D341Med (cell line): ENCODE measurements around the gene BCL2L15.
A peak's percentile ranks its signal among the peaks of the same experiment; 100 is the strongest.

Experiments used
- DNase-seq: peaks from one replicate; pipeline ENCODE4 v3.0.0; 2012; ENCODE audit warnings: low spot score

The BCL2L15 gene

DNA sequence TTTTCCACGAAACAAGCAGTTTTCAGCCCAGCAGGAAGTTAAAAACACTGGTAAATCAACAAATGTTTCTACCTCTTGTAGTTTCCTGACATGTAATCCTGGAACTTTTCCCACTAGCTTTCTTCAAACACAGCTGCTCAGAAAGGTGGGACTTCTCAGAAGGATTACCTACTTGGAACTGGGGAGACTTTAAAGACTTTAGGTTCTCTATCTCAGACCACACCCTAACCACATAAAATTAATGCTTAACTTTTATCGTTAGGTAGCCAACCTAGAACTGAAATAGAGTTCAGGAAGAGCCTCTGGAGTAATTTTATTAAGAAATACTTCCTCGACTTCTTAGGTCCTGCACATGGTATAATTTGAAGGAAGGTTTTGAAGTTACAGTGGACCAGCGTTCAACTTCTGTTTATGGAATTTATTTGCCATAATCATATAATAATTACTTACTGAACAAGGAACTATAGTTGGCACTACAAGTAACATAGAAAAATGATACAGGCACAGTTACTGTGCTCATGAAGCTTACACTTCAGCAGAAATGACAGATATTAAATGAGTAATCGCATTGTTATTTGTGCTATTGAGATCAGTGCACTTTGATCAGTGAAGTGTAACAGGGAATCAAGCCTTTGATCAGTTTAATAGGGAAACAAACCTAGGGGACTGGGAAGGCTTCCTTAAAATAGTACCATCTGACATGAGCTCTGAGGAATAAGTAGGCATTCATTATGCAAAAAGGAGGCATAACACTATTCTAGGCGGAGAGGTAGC, at the start of gene BCL2L15:
BCL2L15 (minus strand) TSS at position 180 of the 774 bp plus-strand sequence. CDS start 206 bp downstream, outside the sequence.
- no peak for DNase-seq

DNA sequence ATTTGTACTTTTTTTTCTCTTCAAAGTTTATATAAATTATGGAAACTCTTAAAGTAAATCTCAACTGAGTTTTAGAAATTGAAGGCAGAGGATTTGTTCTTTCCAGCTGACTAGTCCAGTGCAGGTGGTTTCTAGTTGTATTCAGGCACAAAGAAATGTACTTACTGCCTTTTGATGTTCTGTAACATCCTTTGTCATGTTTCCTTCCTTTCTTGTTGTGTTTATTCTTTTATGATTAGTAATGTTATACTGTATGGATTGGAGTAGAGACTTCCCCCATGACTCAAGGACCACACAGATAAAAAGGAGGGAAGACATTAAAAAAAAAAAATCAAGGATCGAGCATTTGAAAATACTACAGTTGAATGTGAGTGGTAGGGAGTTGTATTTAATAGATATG, 49.8 kb upstream of the BCL2L15 start:
- DNase-seq, result no peak

DNA sequence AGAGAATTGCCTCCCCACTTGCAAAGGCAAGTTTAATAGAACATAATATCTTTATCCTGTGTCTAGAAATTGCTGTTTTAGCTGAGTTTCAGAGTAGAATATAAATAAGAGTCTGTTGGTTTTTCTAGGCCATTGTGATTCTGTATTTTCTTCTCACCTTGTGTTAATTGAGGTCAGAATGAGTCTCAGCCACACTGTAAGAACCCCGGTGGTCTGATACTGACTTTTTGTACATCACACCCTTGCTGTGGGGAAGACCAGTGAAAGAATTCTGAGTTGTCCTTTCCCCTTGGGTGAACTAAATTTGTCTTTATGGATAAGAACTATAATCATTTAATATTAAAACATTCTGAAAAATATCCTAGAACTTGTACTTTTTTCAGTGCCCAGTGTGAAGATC, 48.6 kb upstream of the BCL2L15 start:
- DNase-seq, result no peak

DNA sequence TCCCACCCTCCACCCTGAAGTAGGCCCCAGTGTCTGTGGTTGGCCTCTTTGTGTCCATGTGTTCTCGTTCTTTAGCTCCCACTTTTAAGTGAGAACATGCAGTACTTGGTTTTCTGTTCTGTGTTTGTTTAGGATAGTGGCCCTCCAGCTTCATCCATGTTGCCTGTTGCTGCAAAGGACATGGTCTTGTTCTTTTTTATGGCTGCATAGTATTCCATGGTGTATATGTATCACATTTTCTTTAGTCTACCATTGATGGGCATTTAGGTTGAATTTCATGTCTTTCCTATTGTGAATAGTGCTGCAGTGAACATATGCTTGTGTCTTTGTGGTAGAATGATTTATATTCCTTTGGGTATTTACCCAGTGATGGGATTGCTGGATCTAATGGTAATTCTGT, 47.8 kb upstream of the BCL2L15 start:
- DNase-seq, result no peak

DNA sequence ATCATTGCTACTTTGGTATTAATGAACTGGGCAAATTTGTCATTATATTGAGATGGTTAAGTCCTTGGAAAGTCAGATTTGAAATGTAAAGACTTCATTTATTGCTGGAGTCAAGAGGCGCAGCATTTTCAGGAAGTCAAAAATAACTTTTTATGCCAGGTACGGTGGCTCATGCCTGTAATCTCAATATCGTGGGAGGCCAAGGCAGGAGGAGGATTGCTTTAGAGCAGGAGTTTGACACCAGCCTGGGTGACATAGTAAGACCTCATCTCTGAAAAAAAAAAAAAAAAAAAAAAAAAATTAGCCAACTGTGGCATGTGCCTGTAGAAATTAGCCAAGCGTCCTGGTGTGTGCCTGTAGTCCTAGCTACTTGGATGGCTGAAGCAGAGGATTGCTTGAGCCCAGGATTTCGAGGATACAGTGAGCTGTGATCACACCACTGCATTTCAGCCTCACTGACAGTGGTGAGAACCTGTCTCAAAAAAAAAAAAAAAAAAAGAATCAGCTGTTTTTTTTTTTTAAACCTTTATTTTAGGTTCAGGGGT, 47.2 kb upstream of the BCL2L15 start:
- DNase-seq, result no peak

DNA sequence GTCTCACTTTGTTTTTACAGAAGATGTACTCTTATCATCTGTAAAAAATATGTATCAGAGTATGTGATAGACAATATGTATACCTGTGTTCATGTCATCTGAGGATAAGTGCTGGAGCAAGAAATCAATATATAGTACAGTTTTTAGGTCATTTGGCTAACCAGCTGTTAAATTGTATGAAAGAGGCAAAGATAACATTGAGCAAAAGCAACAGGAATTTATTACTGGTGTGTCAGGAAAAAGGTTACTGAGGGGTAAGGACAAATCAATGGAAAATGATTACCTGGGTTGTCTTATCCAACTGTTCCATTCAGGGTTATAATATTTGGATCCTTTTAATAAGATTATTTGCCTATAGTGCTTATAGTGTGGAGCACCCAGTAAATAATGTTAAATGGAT, 46.6 kb upstream of the BCL2L15 start:
- no peak for DNase-seq

DNA sequence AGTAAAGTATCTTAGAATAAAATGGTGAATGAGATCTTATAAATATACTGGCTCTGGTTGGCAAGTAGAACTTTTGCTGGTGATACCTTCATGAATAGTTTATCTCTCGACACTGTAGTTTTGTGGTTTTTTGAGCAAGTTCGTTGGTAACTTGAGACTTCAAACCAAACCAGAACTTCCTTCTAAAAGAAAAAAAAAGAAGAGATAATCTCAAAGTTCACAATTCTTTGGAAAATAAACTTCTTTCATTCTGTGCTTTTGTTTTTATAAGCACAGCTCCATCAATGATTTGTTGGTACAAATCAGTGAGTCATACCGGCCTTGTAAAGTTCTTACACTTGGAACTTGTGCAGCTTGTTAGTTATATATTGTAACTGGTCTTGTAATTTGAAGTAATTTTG, 44.1 kb upstream of the BCL2L15 start:
- no peak for DNase-seq

DNA sequence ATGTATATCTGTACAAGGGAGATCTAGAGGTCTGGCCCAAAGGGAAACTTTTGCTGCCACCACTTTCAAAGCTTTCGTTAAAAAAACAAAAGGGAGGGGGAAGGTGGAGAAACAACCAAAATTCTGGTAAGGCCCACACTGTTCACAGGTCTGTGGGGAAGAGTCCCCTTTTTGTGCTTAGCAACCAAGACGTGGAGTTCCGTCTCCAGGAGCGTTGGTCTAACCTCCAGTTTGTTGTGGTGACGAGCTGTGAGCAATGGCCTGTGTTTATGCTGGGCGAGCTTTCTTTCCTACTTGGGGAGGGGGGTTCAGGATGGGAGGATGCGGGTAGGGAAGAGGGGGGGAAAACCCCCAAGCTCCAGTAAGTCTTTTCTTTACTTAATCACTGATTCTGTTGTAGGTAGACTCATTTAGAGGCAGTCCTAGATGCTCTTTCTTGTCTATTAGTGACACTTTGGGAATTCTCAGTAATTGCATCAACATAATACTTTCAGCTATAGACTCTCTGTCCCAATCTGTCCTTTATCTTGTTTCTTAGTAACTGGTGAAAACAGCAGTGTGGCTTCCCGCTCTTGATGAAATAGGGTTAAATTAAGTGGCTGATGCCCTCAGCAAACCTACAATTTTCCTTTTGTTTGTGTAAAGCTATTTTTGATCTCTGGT, 43.2 kb upstream of the BCL2L15 start:
- peak; percentile 37 for DNase-seq

DNA sequence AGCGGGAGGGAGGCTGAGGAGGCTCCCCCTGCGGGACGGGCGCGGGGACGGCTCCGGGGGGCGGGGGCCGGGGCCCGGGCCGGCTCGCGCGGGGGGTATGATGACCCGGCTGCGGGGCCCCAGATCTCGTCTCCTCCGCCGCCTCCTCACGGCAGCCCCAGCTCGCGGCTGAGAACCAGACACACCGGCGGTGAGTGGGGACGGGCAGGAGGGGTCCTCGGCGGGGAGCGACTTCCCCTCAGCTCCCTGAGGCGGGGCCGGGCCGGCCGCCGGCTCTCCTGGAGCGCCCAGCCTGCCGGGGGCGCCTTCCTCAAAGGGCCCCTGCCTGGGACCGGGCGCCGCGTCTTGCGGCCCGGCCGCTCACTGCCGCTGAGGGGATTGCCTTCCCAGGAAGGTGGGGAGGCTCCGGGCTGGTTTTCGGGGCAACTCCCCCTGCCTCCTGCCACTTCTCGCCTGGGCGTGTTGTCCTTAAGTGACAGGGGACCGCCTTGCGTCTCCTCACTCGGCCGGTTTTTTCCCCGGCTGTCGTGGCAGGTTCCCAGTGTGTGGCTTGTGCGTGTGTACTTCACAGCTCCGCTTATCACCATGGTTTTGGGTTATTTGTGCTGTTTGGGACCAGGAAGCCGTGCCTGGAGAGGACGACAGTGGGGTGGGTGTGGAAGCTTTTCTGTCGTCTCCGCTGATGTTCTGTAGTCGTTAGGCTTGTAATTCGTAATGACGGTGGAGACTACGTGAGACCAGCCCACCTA, 42.5 kb upstream of the BCL2L15 start:
- DNase-seq, result no peak

DNA sequence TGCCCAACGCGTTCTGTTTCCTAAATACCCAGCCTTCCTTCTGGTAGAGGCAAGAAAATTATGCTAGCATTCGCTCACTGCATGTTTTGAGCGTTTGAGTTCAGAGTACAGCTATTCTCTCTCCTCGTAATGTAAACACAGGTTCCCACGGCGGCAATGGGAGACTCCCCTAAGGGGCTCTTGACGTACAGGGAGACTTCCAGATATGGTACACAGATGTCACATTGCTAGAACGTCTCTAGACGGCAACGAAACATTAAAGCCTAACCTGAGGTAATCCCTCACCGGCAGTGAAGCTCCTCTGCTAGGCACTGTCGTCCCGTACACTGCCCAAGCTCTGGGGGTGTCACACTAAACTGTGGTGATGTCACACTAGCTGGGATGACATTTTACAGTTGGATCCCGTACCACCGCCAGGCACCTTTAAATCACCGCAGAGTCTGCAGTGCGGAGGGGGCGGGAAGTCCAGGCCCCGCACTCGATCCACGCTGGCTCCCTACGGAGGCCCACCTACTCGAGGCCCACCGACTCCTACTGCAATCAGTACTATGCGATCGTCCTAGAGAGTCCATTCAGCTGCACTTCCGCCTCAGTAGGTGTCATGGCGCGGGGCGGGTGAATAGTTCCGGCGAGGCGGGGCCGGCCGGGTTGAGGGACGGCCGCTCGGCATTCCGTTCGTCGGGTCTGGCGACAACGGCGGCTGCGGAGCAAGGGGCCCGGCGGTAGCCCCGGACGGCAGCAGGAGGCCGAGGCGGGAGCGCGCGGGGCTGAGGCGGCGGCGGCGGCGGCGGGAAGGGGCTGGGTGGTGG, 41.8 kb upstream of the BCL2L15 start, which contains the start of gene HIPK1:
HIPK1 (plus strand) TSS at position 384 of the 809 bp plus-strand sequence.
- DNase-seq, result peak; percentile 94

DNA sequence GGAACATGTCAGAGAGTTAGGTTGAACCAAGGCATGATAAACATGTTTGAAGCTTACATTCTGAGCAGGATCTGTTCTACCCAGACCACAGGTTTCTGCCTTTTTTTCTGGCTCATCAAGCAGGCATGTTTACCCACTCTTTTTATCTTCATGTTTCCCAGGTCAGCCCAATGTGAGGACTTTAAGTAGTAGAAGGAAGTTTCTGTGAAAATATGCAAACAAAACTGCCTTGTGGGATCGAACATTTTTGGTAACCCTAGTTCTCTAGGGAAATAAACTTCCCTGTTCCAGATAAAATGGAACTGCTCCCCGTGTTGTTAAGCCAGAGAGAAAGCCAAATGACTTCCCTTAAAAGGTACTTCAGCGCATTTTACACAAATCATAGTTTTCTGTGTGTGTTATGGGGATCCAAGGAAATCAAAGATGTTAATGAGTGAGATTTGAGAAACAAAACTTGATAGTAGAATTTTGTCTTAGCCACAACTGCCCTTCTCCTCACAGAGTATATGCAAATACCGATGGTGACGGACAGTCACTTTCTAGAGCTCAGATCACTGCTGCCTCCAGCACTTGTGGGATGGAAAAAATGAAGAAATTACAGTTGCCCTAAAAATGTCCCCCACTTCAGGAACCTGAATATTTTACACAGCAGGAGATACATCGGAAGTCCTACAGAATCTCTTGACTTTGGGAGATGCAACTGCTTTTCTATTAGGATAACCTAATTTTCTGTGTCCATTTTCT, 41.0 kb upstream of the BCL2L15 start:
- no peak for DNase-seq

DNA sequence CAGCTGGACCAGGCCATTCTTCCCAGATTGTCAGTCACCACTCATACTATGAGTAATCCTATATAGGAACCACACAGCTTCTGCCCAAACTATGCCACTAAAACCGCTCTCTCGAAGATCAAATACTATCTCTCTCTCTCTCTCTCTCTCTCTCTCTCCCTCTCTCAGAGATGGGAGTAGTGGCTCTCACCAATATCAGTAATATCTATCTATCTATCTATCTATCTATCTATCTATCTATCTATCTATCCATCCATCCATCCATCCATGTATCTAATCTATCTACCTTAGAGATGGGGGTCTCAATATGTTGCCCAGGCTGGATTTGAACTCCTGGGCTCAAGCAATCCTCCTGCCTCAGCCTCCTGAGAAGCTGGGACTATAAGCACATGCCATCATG, 37.1 kb upstream of the BCL2L15 start:
- no peak for DNase-seq

DNA sequence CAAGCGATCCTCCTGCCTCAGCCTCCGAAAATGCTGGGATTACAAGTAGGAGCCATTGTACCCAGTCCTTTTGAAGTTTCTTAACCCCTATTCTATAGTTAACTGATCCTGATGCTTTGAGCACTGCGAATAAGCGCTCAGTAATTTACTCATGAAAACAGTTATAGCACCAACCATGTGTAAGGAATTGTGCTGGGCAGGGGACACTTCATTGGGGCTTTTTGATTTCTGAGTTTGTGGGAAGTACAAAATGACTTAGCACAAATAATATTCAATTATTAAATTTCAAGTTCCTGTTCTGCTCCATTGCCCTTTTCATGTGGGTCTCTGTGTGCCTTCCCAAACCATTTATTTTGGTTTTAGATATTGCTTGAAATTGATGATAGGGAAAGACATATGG, 35.6 kb upstream of the BCL2L15 start:
- no peak for DNase-seq

DNA sequence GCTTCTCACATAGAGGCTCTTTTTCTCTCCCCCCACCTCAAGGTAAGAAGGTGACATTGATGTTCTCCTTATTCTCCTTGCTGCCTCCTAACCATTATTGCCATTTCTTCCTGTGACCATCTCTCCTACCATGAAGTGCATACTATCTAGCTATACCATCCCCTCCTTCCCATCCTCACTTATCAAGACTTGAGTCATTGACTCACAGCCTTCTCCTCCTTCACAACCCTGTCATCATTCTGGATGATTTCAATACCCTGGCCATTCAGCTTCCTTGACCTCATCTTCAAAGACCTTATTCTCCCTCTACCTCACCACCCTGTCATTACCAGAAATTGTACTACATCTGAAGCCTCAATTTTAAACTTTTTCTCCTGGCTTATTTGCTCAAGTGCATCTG, 30.9 kb upstream of the BCL2L15 start:
- DNase-seq, result no peak

DNA sequence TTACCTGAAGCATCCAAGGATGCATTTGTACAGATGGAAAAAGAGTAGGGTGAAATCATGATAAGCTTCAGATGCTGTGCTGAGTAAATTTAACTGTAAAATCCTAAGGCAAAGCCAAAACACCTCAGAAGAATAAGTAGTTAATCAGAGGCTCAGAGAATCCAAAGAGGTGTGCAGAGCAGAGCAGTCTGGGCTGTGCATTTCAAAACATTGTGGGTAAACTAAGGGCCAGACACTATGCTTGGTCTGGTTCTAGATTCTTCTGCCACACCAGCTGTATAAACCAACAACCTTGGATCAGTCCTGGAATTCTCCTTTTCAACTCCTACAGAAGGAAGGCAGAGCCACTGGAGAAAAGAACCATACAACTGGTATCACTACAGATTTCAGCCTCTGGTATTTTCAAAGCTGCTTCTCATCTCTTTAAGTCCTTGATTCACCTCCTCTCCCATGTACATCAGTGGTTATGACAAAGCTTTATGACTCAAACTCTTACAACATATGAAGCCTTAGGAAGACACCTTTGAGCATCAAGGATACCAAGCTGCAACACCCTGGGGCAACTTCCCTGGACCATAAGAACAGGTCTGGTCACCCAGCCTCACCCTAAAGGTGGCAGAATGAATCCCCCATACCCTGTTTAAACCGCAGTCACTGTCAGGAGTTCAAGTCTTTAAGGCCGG, 30.2 kb upstream of the BCL2L15 start:
- no peak for DNase-seq

DNA sequence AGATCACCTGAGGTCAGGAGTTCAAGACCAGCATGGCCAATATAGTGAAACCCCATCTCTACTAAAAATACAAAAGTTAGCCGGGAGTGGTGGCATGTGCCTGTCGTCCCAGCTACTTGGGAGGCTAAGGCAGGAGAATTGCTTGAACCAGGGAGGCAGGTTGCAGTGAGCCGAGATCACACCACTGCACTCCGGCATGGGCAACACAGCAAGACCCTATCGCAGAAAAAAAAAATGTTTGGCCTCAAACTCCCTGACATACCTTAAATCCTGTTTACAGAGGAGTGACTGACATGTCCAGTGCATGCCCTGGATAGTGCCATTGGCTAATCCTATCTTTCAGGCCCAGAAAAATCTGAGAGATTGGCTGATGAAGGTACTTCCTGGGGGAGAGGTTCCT, 29.6 kb upstream of the BCL2L15 start:
- DNase-seq, result no peak

DNA sequence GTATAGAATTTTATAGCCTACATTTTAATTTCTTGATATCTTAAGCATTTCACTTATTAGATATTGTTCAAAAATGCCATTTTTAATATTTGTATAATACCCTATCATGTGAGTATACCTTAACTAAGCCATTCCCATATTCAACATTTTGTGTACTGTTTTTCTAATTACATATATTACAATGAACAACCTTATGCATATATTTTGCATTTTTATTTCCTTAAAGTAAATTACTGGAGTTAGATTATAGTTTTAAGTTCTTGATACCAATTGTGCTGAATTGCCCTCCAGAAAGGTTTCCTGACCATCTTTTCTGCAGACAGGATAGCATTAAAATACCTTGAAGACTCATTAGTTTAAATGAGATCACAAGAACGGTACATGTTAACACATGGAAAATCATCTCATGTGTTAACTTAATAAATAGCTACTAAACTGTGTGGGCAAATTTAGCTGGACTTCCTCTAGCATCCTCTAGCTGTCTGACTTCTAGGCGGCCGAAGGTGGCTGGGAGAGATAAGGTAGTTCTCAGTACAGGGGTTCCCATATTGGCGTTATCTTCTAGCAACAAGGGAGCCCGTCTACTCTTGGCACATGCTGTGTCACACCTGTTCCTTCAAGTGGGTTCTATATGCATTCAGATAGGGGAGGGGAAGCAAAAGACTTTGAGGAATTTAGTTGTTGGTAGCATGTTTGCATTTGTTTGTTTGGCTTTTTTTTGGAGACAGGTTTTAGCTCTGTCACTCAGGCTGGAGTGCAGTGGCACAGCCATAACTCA, 26.7 kb upstream of the BCL2L15 start:
- no peak for DNase-seq

DNA sequence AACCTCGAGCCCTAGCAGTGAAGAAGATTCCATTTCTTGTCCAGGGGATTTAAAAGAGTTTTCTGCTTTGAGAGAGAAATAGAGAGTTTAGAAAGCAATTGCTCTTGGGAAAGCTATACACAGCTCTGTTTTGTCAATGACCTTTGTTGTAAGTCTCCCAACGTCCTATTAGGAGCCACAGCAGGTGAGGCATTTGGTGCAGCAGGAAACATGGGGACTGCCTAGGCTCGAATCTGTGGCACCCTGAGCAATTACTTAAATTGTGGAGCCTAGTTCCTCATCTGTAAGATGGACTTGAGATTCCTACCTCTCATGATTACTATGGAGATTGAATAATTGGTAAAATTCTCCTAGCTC, 25.9 kb upstream of the BCL2L15 start:
- DNase-seq, result no peak

DNA sequence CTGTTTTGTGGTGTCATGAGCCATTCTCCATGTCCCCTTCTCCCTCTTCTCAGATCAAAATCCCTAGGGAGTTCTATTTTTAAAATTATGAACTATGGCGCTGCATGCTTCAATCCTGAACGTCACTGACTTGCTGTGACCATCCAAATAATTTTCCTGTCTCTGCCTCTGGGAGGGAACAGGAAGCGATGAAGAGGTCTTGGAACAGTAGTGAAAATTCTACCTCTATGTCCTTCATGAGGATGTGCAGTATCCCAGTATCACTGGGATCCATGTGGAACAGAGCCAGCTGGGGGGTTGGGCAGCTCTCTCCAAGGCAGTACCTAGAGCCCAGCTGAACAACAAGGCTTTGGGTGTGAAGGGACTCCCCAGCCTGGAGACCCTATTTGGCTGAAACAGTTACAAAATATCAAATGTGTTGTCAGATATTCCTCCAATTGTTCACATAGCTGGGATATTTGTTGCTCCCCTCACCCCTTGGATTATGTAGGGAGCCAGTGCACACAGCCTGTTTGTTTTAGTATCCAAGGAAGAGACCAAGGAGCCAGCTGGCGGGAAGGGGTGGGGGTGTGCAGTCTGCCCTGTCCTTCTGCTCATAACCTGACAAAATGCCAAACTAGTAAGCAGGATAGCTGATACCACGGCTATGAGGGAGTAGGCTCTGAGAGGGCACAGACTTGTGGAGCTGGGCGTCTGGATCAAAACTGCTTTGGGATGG, 25.4 kb upstream of the BCL2L15 start:
- peak; percentile 80 for DNase-seq
